Activated CD4-positive, CD25-positive, alpha-beta regulatory T cell treated with anti-CD3 and anti-CD28 coated beads, Interleukin-2, amount 50 U/mL, for 24 hours (primary cell): Measurements from ENCODE around the gene MAGOH.
"Not testable (repeated sequence)": the region's sequence is repeated elsewhere in the genome, so short reads cannot be mapped to it uniquely, and the experiment has no call there.

Experiments used
- ATAC-seq, 2 donors: fragments of 150-1000 bp; cut with Tn5 transposase; one replicate each; pipeline ENCODE4 v1.10.0; 2021; ENCODE audit warnings: mild to moderate bottlenecking in 1 of 2, moderate library complexity in 1 of 2

MAGOH gene

GRCh38 chr1:53219711-53220110, 18.6 kb downstream of the MAGOH start:
- no peak for ATAC-seq

DNA sequence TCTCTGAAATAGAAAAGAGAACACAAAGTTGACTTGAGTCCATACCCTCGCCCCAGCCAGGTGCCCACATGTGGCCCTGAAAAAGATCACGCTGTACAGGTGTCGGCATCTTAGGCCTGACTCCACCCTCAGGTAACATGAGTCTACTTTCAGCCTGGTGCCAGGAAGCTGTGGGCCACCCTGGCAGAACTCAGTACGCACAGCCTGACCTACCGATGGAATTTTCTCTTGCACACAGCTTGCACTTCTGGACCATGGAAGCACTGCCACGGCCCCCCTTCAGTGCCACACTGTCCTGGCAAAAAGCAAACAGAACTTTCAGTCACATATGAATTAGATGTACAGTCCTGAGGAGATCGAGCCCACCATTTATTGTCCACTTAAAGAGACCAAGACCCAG, 20.1 kb downstream of the MAGOH start:
- no peak for ATAC-seq

- ATAC-seq: no peak
Observed at GRCh38 chr1:53214376-53214940, 23.9 kb downstream of the MAGOH start.

DNA sequence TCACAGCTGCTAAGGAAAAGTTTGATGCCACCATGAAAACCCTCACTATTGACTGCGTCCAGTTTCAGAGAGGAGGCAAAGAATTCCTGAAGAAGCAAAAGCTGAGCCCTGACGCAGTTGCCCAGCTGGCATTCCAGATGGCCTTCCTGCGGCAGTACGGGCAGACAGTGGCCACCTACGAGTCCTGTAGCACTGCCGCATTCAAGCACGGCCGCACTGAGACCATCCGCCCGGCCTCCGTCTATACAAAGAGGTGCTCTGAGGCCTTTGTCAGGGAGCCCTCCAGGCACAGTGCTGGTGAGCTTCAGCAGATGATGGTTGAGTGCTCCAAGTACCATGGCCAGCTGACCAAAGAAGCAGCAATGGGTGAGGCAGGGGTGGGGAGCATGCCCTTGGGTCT, 27.4 kb downstream of the MAGOH start:
- ATAC-seq: no peak

- no peak for ATAC-seq
Observed at GRCh38 chr1:53210352-53210751, 28.0 kb downstream of the MAGOH start.

GRCh38 chr1:53207726-53208125, 30.6 kb downstream of the MAGOH start:
- no peak for ATAC-seq

DNA sequence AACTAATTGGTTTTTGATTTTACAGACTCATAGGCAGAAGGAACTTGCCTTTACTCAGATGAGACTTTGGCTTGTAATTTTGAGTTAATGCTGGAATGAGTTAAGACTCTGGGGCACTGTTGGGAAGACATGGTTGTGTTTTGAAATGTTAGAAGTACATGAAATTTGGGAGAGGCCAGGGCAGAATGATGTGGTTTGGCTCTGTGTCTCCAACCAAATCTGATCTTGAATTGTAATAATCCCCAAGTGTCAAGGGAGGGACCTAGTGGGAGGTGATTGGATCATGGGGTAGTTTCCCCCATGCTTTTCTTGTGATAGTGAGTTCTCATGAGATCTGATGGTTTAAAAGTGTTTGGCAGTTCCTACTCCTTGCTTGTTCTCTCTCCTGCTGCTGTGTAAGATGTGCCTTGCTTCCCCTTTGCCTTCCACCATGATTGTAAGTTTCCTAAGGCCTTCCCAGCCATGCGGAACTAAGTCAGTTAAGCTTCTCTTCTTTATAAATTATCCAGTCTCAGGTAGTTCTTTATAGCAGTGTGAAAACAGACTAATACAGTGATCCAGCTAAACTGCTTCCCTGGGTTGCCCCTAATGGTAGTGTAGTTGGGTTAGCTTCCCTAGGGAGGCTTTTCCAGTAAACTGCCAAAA, 31.5 kb downstream of the MAGOH start:
- ATAC-seq: no peak

DNA sequence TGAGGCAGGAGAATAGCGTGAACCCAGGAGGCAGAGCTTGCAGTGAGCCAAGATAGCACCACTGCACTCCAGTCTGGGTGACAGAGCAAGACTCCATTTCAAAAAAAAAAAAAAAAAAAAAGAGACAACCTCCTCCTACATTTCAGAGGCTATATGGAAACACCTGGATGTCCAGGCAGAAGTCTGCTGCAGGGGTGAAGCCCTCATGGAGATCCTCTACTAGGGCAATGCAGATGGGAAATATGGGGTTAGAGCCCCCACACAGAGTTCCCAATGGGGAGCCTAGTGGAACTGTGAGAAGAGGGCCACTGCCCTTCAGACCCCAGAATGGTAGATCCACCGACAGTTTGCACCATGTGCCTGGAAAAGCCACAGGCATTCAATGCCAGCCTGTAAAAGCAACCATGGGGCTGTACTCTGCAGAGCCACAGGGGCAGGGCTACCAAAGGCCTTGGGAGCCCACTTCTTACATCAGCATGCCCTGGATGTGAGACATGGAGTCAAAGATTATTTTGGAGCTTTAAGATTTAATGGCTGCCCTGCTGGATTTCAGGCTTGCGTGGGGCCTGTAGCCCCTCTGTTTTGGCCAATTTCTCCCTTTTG, 32.1 kb downstream of the MAGOH start:
- not testable (repeated sequence) for ATAC-seq

DNA sequence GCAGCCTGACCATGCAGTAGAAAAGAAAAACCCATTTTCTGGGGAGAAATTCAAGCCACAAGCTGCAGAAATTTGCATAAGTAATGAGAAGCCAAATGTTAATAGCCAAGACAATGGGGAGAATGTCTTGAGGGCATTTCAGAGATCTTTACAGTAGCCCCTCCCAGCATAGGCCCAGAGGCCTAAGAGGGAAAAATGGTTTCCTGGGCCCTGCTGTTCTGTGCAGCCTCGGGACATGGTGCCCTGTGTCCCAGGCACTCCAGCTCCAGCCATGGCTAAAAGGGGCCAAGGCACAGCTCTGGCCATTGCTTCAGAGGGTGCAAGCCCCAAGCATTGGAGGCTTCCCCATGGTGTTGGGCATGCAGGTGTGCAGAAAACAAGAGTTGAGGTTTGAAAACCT, 32.8 kb downstream of the MAGOH start:
- not testable (repeated sequence) for ATAC-seq

- no peak for ATAC-seq
Observed at GRCh38 chr1:53203466-53203865, 34.9 kb downstream of the MAGOH start.

- ATAC-seq: no peak
Observed at GRCh38 chr1:53198241-53198651, 40.1 kb downstream of the MAGOH start.

- no peak for ATAC-seq
Observed at GRCh38 chr1:53197291-53198200, 40.8 kb downstream of the MAGOH start.

GRCh38 chr1:53196485-53197290, 41.6 kb downstream of the MAGOH start, which contains the start of gene CPT2:
CPT2 (plus strand) TSS chr1:53196824; CDS start chr1:53196944, 120 bp downstream.
- ATAC-seq: peak; percentile 100

- ATAC-seq: peak; percentile 10 to 16
Observed at GRCh38 chr1:53196017-53196484, 42.3 kb downstream of the MAGOH start.

GRCh38 chr1:53195246-53196016, 42.9 kb downstream of the MAGOH start:
- no peak for ATAC-seq

DNA sequence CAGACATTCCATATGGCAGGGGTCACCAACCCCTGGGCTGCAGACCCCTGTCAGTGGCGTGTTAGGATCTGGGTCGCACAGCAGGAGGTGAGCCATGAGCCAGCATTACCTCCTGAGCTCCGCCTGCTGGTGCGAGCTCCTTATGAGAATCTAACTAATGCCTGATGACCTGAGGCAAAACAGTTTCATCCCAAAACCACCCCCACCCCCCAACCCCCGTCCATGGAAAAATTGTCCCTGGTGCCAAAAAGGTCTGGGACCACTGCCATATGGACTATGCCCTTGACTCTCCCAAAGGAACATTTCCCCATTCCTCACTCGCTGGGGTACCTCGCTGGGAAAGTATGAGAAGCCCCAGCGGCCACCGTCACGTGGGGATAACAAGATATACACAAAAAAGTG, 48.1 kb downstream of the MAGOH start:
- no peak for ATAC-seq

GRCh38 chr1:53189061-53189460, 49.3 kb downstream of the MAGOH start:
- ATAC-seq: no peak

- ATAC-seq: no peak
Observed at GRCh38 chr1:53188099-53188498, 50.2 kb downstream of the MAGOH start.

DNA sequence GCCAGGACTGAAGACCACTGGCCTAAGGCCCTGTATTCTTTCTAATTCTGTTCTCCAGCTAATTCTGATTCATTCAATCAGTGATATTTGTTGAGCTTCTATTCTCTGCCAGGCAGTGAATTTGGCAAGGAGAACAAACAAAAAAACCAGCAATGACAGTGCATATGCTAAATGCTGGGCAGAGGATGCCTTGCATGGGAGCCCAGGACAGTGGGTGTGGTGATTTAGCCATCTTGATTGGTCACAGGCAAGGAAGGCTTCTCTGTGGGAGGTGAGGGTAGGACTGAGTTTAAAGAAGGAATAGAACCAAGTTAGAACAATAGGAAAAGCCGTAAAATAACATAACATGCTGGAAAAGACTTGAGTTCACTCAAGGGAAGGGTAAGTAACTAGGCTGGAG, 50.9 kb downstream of the MAGOH start:
- no peak for ATAC-seq

DNA sequence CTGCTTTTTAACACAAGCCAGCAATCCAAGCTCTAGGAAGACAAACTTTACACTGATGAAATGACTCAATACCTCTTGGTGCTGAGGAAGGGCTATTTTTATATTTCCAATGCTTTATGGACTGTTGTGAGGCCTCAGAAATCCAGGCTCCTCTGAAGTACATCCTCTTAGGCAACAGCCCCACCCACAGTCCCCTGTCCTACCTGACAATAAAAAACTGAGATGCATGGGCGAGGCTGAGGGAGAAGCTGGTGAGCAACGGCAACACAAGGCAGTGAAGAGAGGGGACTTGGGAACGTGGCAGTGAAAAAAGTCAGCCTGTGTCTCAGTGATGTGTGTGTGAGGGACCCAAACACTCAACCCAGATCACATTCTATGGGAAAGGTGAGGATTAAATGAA, 51.8 kb downstream of the MAGOH start:
- ATAC-seq: no peak

GRCh38 chr1:53185955-53186297, 52.4 kb downstream of the MAGOH start:
- not testable (repeated sequence) for ATAC-seq
